HepG2 (cell line): Measurements from ENCODE around the gene TPX2. TPM values are rescaled to one million over a fixed set of nuclear protein-coding genes. Genes with fewer than 3 reads are reported as not detected.
A peak's percentile ranks its signal among the peaks of the same experiment; 100 is the strongest.

ENCODE experiments used
- ADNP ChIP-seq: sonication (generic); formaldehyde crosslinking; IDR thresholded peaks from 2 replicates; pipeline ENCODE4 v1.4.0; 2020; ENCODE audit warnings: missing genetic modification reagents
- FOXC1 ChIP-seq: sonication (generic); formaldehyde crosslinking; IDR thresholded peaks from 2 replicates; pipeline ENCODE4 v1.8.0; 2022; ENCODE audit warnings: mild to moderate bottlenecking, missing genetic modification reagents, borderline replicate concordance
- JUNB ChIP-seq: sonication (generic); formaldehyde crosslinking; IDR thresholded peaks from 2 replicates; pipeline ENCODE4 v1.8.0; 2022; ENCODE audit warnings: missing genetic modification reagents, mild to moderate bottlenecking, borderline replicate concordance
- MIER2 ChIP-seq: IDR thresholded peaks from 2 replicates; pipeline ENCODE4 v1.6.1; 2016; ENCODE audit warnings: missing biosample characterization, missing genetic modification reagents
- NFE2L2 ChIP-seq: fragments of 150-350 bp; IDR thresholded peaks from 2 replicates; pipeline ENCODE4 v1.6.1; 2014; ENCODE audit warnings: low read length
- POLR2G ChIP-seq: fragments of 200-400 bp; formaldehyde crosslinking; IDR thresholded peaks from 2 replicates; pipeline ENCODE4 v1.6.1; 2018; ENCODE audit warnings: mild to moderate bottlenecking, low read depth, low read length, moderate library complexity
- SRSF4 ChIP-seq: fragments of 200-400 bp; formaldehyde crosslinking; IDR thresholded peaks from one replicate; pipeline ENCODE4 v1.6.1; 2018; ENCODE audit warnings: mild to moderate bottlenecking, low read depth, low read length, moderate library complexity; ENCODE audit not compliant: poor library complexity, severe bottlenecking
- TCF12 ChIP-seq, 2 experiments: fragments of 450-650 bp in 1 of 2; sonication (generic) in 1 of 2; formaldehyde crosslinking in 1 of 2; IDR thresholded peaks; 2 replicates each; pipeline versions ENCODE4 v1.6.1 to v1.8.0; 2017 to 2022; ENCODE audit warnings: antibody characterized with exemption in 1 of 2, mild to moderate bottlenecking in 1 of 2, missing genetic modification reagents in 1 of 2, moderate library complexity in 1 of 2
- YY1 ChIP-seq: IDR thresholded peaks from 2 replicates; pipeline ENCODE4 v1.6.1; 2011; ENCODE audit warnings: low read length, low read depth, moderate library complexity, mild to moderate bottlenecking; ENCODE audit not compliant: insufficient read depth, insufficient replicate concordance
- ZBTB38 ChIP-seq: sonication (generic); formaldehyde crosslinking; IDR thresholded peaks from 2 replicates; pipeline ENCODE4 v1.5.1; 2020; ENCODE audit warnings: mild to moderate bottlenecking, missing genetic modification reagents
- ZBTB8A ChIP-seq: sonication (generic); formaldehyde crosslinking; IDR thresholded peaks from 2 replicates; pipeline ENCODE4 v1.4.0; 2020; ENCODE audit warnings: mild to moderate bottlenecking, low read depth, missing genetic modification reagents, borderline replicate concordance
- ZFAT ChIP-seq: sonication (generic); formaldehyde crosslinking; conservative IDR thresholded peaks from 2 replicates; pipeline ENCODE4 v1.8.1; 2023; ENCODE audit warnings: missing genetic modification reagents, inconsistent platforms
- ZNF160 ChIP-seq: sonication (generic); formaldehyde crosslinking; IDR thresholded peaks from 2 replicates; pipeline ENCODE4 v1.8.0; 2022; ENCODE audit warnings: mild to moderate bottlenecking, inconsistent platforms, missing genetic modification reagents
- ZNF331 ChIP-seq: sonication (generic); formaldehyde crosslinking; IDR thresholded peaks from 2 replicates; pipeline ENCODE4 v1.4.0; 2020; ENCODE audit warnings: missing genetic modification reagents
- ZNF33A ChIP-seq: sonication (generic); formaldehyde crosslinking; IDR thresholded peaks from 2 replicates; pipeline ENCODE4 v1.5.1; 2020; ENCODE audit warnings: missing genetic modification reagents, mild to moderate bottlenecking, moderate library complexity, borderline replicate concordance
- ZNF546 ChIP-seq: sonication (generic); formaldehyde crosslinking; conservative IDR thresholded peaks from 2 replicates; pipeline ENCODE4 v1.8.1; 2023; ENCODE audit warnings: mild to moderate bottlenecking, missing genetic modification reagents
- ZNF605 ChIP-seq: sonication (generic); formaldehyde crosslinking; IDR thresholded peaks from 2 replicates; pipeline ENCODE4 v1.8.0; 2022; ENCODE audit warnings: mild to moderate bottlenecking, missing genetic modification reagents
- ZNF75D ChIP-seq: sonication (generic); formaldehyde crosslinking; IDR thresholded peaks from 2 replicates; pipeline ENCODE4 v1.8.1; 2023; ENCODE audit warnings: missing genetic modification reagents, mild to moderate bottlenecking, borderline replicate concordance
- polyA plus RNA-seq, 8 experiments: library from polyadenylated mRNA; depleted of rRNA in 3 of 8; stranded (reverse) in 7 of 8; unstranded in 1 of 8; fragments of >200 nt; fragmentation: Illumina TruSeq in 4 of 8; extraction: Trizol in 4 of 8; gene quantifications; 2 replicates each; pipeline versions ENCODE4 v1.2.1 to v1.2.3, GENCODE V29; 2011 to 2016; ENCODE audit warnings: low read depth in 4 of 8, missing spikeins in 1 of 8, mixed read lengths in 1 of 8; ENCODE audit not compliant: insufficient read depth in 1 of 8
- total RNA-seq, 5 experiments: library from RNA; depleted of rRNA; stranded (reverse); fragments of >200 nt; fragmentation: Illumina TruSeq; extraction: Trizol; gene quantifications; 2 replicates each; pipeline ENCODE4 v1.2.3, GENCODE V29; 2016; ENCODE audit warnings: low read depth in 1 of 5
- TF ChIP-seq, protein P1 (sequence below): sonication (generic); formaldehyde crosslinking; IDR thresholded peaks from 2 replicates; pipeline ENCODE4 v1.4.0; 2020; ENCODE audit warnings: missing genetic modification reagents
- TF ChIP-seq, protein P2 (sequence below): sonication (generic); formaldehyde crosslinking; IDR thresholded peaks from 2 replicates; pipeline ENCODE4 v1.5.0; 2020; ENCODE audit warnings: mild to moderate bottlenecking, missing genetic modification reagents
- TF ChIP-seq, protein P3 (sequence below): sonication (generic); formaldehyde crosslinking; IDR thresholded peaks from 2 replicates; pipeline ENCODE4 v1.8.0; 2022; ENCODE audit warnings: mild to moderate bottlenecking, missing genetic modification reagents
- TF ChIP-seq, protein P4 (sequence below): sonication (generic); formaldehyde crosslinking; IDR thresholded peaks from 2 replicates; pipeline ENCODE4 v1.5.0; 2020; ENCODE audit warnings: missing genetic modification reagents

Gene TPX2
- total and polyA plus RNA-seq, 2 of the 13 experiments (the other 11 are each of a cell fraction or from before 2014, with no cell fraction given): 34.3 to 124 TPM

DNA sequence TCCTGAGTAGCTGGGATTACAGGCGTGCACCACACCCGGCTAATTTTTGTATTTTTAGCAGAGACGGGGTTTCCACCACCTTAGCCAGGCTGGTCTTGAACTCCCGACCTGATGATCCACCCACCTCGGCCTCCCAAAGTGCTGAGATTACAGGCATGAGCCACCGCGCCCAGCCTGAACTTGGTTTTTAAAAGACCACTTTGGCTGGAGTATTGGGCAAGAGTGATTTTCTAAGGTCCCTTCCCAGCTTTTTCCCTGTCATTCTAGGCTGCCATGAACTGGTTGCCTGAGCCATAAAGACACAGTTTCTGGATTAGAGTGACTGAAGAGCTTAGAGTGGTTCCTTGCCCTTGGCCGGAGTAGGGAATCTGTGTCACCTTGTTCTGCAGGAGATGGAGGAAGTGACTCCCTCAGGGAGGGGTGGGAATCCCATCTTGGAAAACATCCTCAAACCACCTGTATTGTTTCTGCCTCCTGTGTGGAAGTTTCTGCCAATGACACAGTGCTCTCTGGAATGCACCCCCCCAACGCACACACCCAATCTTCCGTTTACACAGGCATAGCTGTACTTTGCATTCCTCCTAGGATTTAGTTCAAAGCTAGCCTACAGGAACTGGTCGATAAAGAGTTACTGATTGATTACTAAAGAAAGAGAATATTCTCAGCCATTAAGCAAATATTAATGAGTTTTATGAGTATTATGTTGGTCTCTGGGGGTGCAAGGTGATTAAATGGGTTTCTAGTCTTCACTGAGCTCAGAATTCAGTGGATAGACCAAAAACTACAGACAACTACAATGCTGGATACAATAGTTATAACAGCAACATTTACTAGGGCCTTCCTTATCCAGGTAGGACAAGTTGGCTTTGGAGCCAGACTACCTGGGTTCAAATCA is 34.6 kb upstream of the TPX2 start (continued):
- TF ChIP-seq ZNF33A: no peak
- TF ChIP-seq POLR2G: peak; percentile 65
- peak; percentile 60 for TF ChIP-seq ADNP (CRISPR knock-in tag)
- TF ChIP-seq, protein P1, sequence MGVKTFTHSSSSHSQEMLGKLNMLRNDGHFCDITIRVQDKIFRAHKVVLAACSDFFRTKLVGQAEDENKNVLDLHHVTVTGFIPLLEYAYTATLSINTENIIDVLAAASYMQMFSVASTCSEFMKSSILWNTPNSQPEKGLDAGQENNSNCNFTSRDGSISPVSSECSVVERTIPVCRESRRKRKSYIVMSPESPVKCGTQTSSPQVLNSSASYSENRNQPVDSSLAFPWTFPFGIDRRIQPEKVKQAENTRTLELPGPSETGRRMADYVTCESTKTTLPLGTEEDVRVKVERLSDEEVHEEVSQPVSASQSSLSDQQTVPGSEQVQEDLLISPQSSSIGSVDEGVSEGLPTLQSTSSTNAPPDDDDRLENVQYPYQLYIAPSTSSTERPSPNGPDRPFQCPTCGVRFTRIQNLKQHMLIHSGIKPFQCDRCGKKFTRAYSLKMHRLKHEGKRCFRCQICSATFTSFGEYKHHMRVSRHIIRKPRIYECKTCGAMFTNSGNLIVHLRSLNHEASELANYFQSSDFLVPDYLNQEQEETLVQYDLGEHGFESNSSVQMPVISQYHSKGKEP: peak; percentile 55; the same call in 1 of the 2 replicates
- TF ChIP-seq, protein P2, sequence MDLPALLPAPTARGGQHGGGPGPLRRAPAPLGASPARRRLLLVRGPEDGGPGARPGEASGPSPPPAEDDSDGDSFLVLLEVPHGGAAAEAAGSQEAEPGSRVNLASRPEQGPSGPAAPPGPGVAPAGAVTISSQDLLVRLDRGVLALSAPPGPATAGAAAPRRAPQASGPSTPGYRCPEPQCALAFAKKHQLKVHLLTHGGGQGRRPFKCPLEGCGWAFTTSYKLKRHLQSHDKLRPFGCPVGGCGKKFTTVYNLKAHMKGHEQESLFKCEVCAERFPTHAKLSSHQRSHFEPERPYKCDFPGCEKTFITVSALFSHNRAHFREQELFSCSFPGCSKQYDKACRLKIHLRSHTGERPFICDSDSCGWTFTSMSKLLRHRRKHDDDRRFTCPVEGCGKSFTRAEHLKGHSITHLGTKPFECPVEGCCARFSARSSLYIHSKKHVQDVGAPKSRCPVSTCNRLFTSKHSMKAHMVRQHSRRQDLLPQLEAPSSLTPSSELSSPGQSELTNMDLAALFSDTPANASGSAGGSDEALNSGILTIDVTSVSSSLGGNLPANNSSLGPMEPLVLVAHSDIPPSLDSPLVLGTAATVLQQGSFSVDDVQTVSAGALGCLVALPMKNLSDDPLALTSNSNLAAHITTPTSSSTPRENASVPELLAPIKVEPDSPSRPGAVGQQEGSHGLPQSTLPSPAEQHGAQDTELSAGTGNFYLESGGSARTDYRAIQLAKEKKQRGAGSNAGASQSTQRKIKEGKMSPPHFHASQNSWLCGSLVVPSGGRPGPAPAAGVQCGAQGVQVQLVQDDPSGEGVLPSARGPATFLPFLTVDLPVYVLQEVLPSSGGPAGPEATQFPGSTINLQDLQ (CRISPR knock-in tag): peak; percentile 71; the same call in 1 of the 2 replicates
- TF ChIP-seq, protein P3, sequence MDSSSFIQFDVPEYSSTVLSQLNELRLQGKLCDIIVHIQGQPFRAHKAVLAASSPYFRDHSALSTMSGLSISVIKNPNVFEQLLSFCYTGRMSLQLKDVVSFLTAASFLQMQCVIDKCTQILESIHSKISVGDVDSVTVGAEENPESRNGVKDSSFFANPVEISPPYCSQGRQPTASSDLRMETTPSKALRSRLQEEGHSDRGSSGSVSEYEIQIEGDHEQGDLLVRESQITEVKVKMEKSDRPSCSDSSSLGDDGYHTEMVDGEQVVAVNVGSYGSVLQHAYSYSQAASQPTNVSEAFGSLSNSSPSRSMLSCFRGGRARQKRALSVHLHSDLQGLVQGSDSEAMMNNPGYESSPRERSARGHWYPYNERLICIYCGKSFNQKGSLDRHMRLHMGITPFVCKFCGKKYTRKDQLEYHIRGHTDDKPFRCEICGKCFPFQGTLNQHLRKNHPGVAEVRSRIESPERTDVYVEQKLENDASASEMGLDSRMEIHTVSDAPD (CRISPR knock-in tag): peak; percentile 84; the same call in 1 of the 2 replicates
- TF ChIP-seq NFE2L2: no peak; the same call in 1 of the 2 replicates
- TF ChIP-seq ZNF160 (CRISPR knock-in tag): peak; percentile 95
- TF ChIP-seq ZFAT (CRISPR knock-in tag): no peak
- TF ChIP-seq FOXC1 (CRISPR knock-in tag): peak; percentile 97
- TF ChIP-seq MIER2: peak; percentile 92
- peak; percentile 85 for TF ChIP-seq ZBTB38
- TF ChIP-seq ZNF605 (CRISPR knock-in tag): peak; percentile 93
- TF ChIP-seq, protein P4, sequence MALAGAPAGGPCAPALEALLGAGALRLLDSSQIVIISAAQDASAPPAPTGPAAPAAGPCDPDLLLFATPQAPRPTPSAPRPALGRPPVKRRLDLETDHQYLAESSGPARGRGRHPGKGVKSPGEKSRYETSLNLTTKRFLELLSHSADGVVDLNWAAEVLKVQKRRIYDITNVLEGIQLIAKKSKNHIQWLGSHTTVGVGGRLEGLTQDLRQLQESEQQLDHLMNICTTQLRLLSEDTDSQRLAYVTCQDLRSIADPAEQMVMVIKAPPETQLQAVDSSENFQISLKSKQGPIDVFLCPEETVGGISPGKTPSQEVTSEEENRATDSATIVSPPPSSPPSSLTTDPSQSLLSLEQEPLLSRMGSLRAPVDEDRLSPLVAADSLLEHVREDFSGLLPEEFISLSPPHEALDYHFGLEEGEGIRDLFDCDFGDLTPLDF: peak; percentile 40; the same call in 1 of the 2 replicates
- no peak for TF ChIP-seq TCF12 (IDR thresholded peaks at IDR 0.05)
- peak; percentile 100 for TF ChIP-seq TCF12 (CRISPR knock-in tag; IDR thresholded peaks at IDR 0.05)
- no peak for TF ChIP-seq SRSF4
- peak; percentile 89 for TF ChIP-seq ZBTB8A
- peak; percentile 98 for TF ChIP-seq ZNF331 (CRISPR knock-in tag)
- TF ChIP-seq YY1: peak; percentile 65
- peak; percentile 99 for TF ChIP-seq JUNB (CRISPR knock-in tag)
- no peak; the same call in 1 of the 2 replicates for TF ChIP-seq ZNF546 (CRISPR knock-in tag)
- TF ChIP-seq ZNF75D (CRISPR knock-in tag): no peak
